ENCODE measurements around the gene CAP2. TPM values are rescaled to one million over a fixed set of nuclear protein-coding genes. Genes with fewer than 3 reads are reported as not detected.

CAP2 gene
- total and polyA plus RNA-seq, 11 donors, result 61.3 to 187 (median 126) TPM

DNA sequence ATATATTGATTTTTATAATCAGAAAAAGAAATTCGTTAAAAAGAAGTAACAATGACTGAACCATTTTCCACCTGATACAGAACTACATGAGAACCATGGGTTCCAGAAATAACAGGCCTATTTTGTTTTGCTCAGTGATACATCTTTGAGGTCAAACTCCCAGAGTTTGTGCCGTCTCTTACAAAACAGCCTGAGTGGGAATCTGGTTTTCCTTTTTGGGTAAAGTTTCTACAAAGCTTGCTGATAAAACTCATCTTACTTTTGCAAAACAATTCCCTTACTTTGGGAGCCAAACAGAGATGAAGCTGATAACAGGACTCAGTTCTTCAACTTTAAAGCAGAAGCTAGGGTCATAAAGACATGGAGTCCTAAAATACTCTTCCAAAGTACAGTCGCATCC is 108.0 kb downstream of the CAP2 start:
- H3K27me3 ChIP-seq, result no peaks in the 10 kb centered on the region
- H3K9me3 ChIP-seq, result no peaks in the 10 kb centered on the region
- no peak overlapping the region for H3K4me3 ChIP-seq
- no peaks in the 10 kb centered on the region for H3K36me3 ChIP-seq
- DNase-seq (no peak), ATAC-seq (no peak)
- WGBS, 4 donors, result 67 to 90% (median 84%) methylated on average over 3 of the region's 3 CpGs
- TF ChIP-seq POLR2A (IDR thresholded peaks at IDR 0.05), result no peak
- no peak for TF ChIP-seq CTCF (IDR thresholded peaks at IDR 0.05)
- peaks cover 0 to 7% (median 0%) of the 10 kb centered on the region in 12 donors for H3K4me1 ChIP-seq
- H3K27ac ChIP-seq, result no peak overlapping the region
- intact Hi-C loops (cut with DNase I), result no loop called here

- H3K4me1 ChIP-seq, result peaks cover 0 to 7% (median 0%) of the 10 kb centered on the region in 12 donors
- DNase-seq, result no peak
- 78 to 83% (median 79%) methylated on average over 3 of the region's 3 CpGs for WGBS, 4 donors
- H3K27ac ChIP-seq, result no peak overlapping the region
- intact Hi-C loops (cut with DNase I), result no loop called here
- H3K4me3 ChIP-seq, result no peak overlapping the region
- TF ChIP-seq POLR2A (IDR thresholded peaks at IDR 0.05), result no peak
- no peak for TF ChIP-seq CTCF (IDR thresholded peaks at IDR 0.05)
- ATAC-seq, result no peak
- no peaks in the 10 kb centered on the region for H3K9me3 ChIP-seq
- no peaks in the 10 kb centered on the region for H3K27me3 ChIP-seq
- peaks cover 0 to 2% (median 0%) of the 10 kb centered on the region in 9 donors for H3K36me3 ChIP-seq
These were observed 108.7 kb downstream of the CAP2 start for GRCh38 chr6:17501982-17502704.

- TF ChIP-seq POLR2A (IDR thresholded peaks at IDR 0.05) (no peak), CTCF (IDR thresholded peaks at IDR 0.05) (no peak)
- Histone ChIP-seq H3K9me3 (no peaks in the 10 kb centered on the region), H3K27me3 (no peaks in the 10 kb centered on the region), H3K36me3 (peaks cover 0 to 10% (median 0%) of the 10 kb centered on the region in 9 donors), H3K4me1 (peaks cover 0 to 7% (median 0%) of the 10 kb centered on the region in 12 donors), H3K27ac (no peak overlapping the region), H3K4me3 (no peak overlapping the region)
- 92 to 97% (median 96%) methylated on average over 7 of the region's 7 CpGs for WGBS, 4 donors
- DNase-seq, result no peak
- intact Hi-C loops (cut with DNase I), result no loop called here
- ATAC-seq, result no peak
These were observed 109.7 kb downstream of the CAP2 start for GRCh38 chr6:17503051-17503450.

- DNase-seq, result no peak
- Histone ChIP-seq H3K4me1 (peaks cover 0 to 7% (median 0%) of the 10 kb centered on the region in 12 donors), H3K36me3 (peaks cover 0 to 12% (median 0%) of the 10 kb centered on the region in 9 donors), H3K9me3 (no peaks in the 10 kb centered on the region), H3K4me3 (no peak overlapping the region), H3K27me3 (no peaks in the 10 kb centered on the region), H3K27ac (no peak overlapping the region)
- TF ChIP-seq POLR2A (IDR thresholded peaks at IDR 0.05), result no peak
- TF ChIP-seq CTCF (IDR thresholded peaks at IDR 0.05), result no peak
- WGBS, 4 donors, result 71 to 88% (median 84%) methylated on average over 1 of the region's 1 CpG
- ATAC-seq, result no peak
- intact Hi-C loops (cut with DNase I), result no loop called here
These were observed 110.6 kb downstream of the CAP2 start for GRCh38 chr6:17504005-17504404.
